Caco-2 (cell line): ENCODE data around the gene HAPLN1. TPM values are rescaled to one million over a fixed set of nuclear protein-coding genes. Genes with fewer than 3 reads are reported as not detected.

ENCODE experiments used
- BruUV-seq: library from RNA; stranded (reverse); fragments of 400-500 nt; replicated peaks from 2 replicates; lab custom pipeline; 2021; lab: Mats Ljungman, UMichigan
- CTCF ChIA-PET: fragments of 300-600 bp; sonication (Branson Sonifier 250); formaldehyde crosslinking; loops from one replicate; lab custom pipeline; 2022; ENCODE audit warnings: antibody characterized with exemption; lab: Charles Lee
- POLR2A ChIA-PET: fragments of 300-600 bp; sonication (Branson Sonifier 250); formaldehyde crosslinking; loops from one replicate; lab custom pipeline; 2022; ENCODE audit warnings: antibody characterized with exemption; lab: Charles Lee
- DNase-seq, 2 experiments: peaks; one replicate each; pipeline versions ENCODE4 v3.0.0 to v3.0.0-alpha.2; 2020 to 2022
- H3K27me3 ChIP-seq: replicated peaks from 2 replicates; pipeline ENCODE4 v1.6.0; 2011; ENCODE audit warnings: low read length; ENCODE audit not compliant: control insufficient read depth, insufficient read depth
- H3K36me3 ChIP-seq: 2 replicates; pipeline ENCODE4 v1.5.1; 2011; ENCODE audit warnings: low read length; ENCODE audit not compliant: control insufficient read depth, insufficient read depth
- H3K4me1 ChIP-seq: fragments of 250-450 bp; sonication (Bioruptor Pico); 2 replicates; pipeline ENCODE4 v1.5.1; 2020; ENCODE audit warnings: mild to moderate bottlenecking
- H3K4me3 ChIP-seq: 2 replicates; pipeline ENCODE4 v1.5.1; 2011; ENCODE audit warnings: low read depth, mild to moderate bottlenecking, control low read depth, low read length
- H3K9me3 ChIP-seq: fragments of 250-450 bp; sonication (Bioruptor Pico); 2 replicates; pipeline ENCODE4 v1.5.1; 2020; ENCODE audit warnings: mild to moderate bottlenecking, moderate library complexity
- H3K27ac Mint-ChIP-seq: one replicate; pipeline ENCODE4 v1.8.0; 2022; ENCODE audit warnings: mixed read lengths; ENCODE audit not compliant: unreplicated experiment
- H3K27me3 Mint-ChIP-seq: one replicate; pipeline ENCODE4 v1.8.0; 2022; ENCODE audit warnings: mixed read lengths; ENCODE audit not compliant: insufficient read depth, unreplicated experiment
- H3K36me3 Mint-ChIP-seq: one replicate; pipeline ENCODE4 v1.8.0; 2022; ENCODE audit warnings: mild to moderate bottlenecking, mixed read lengths; ENCODE audit not compliant: insufficient read depth, unreplicated experiment
- H3K4me1 Mint-ChIP-seq: one replicate; pipeline ENCODE4 v1.8.0; 2022; ENCODE audit warnings: low read depth, mixed read lengths; ENCODE audit not compliant: unreplicated experiment
- H3K4me3 Mint-ChIP-seq: one replicate; pipeline ENCODE4 v1.8.0; 2022; ENCODE audit warnings: mild to moderate bottlenecking, moderate library complexity, mixed read lengths; ENCODE audit not compliant: unreplicated experiment
- H3K9me3 Mint-ChIP-seq: one replicate; pipeline ENCODE4 v1.8.0; 2022; ENCODE audit warnings: mixed read lengths; ENCODE audit not compliant: unreplicated experiment
- CTCF ChIP-seq, 2 experiments: fragments of 200-600 bp in 1 of 2; IDR thresholded peaks; 1 replicate in 1 of 2; 2 replicates in 1 of 2; pipeline versions ENCODE4 v1.5.1 to v1.8.0; 2011 to 2022; ENCODE audit warnings: antibody characterized with exemption in 1 of 2, control low read depth in 1 of 2, inconsistent platforms in 1 of 2, low read depth in 1 of 2, low read length in 1 of 2, mild to moderate bottlenecking in 1 of 2, moderate library complexity in 1 of 2; ENCODE audit not compliant: insufficient read depth in 1 of 2, severe bottlenecking in 1 of 2, unreplicated experiment in 1 of 2
- intact Hi-C: fragments of 100-400 bp; cut with micrococcal nuclease; formaldehyde crosslinking; loops from one replicate; pipeline ENCODE4 v1.10.0; 2022; ENCODE audit not compliant: unreplicated experiment
- total RNA-seq: library from RNA; stranded (reverse); gene quantifications from 2 replicates; pipeline ENCODE4 v1.2.3, GENCODE V29; 2022

The HAPLN1 gene
- total RNA-seq, 1 experiment from 2014 or later, result 2.4 TPM

GRCh38 chr5:83639911-83640310 is 80.7 kb downstream of the HAPLN1 start:
- no peaks in the 10 kb centered on the region for H3K9me3 ChIP-seq
- CTCF ChIA-PET, result no interaction called here
- H3K4me1 Mint-ChIP-seq, result peaks cover 11% of the 10 kb centered on the region
- POLR2A ChIA-PET, result no interaction called here
- H3K4me1 ChIP-seq, result no peaks in the 10 kb centered on the region; the same call in 1 of the 2 replicates
- no peaks in the 10 kb centered on the region for H3K27me3 Mint-ChIP-seq
- no peak overlapping the region for H3K4me3 Mint-ChIP-seq
- H3K9me3 Mint-ChIP-seq, result no peaks in the 10 kb centered on the region
- H3K36me3 Mint-ChIP-seq, result no peaks in the 10 kb centered on the region
- no TSS peak for BruUV-seq
- H3K27me3 ChIP-seq, result no peaks in the 10 kb centered on the region
- intact Hi-C loops, result no loop called here
- no peak for TF ChIP-seq CTCF (IDR thresholded peaks at IDR 0.05; ENCODE audit: insufficient read depth in 1 of 2, low read depth in 1 of 2, low read length in 1 of 2, severe bottlenecking in 1 of 2, unreplicated experiment in 1 of 2)
- H3K27ac Mint-ChIP-seq, result no peak overlapping the region
- H3K4me3 ChIP-seq, result no peak overlapping the region
- no peaks in the 10 kb centered on the region for H3K36me3 ChIP-seq
- no peak for DNase-seq

- H3K4me1 ChIP-seq, result peaks cover 23% of the 10 kb centered on the region
- no peaks in the 10 kb centered on the region for H3K36me3 ChIP-seq
- Mint-ChIP-seq H3K4me1 (peaks cover 10% of the 10 kb centered on the region), H3K27ac (no peak overlapping the region), H3K9me3 (peaks cover 1% of the 10 kb centered on the region), H3K27me3 (no peaks in the 10 kb centered on the region), H3K36me3 (no peaks in the 10 kb centered on the region), H3K4me3 (no peak overlapping the region)
- intact Hi-C loops, result no loop called here
- CTCF ChIA-PET, result no interaction called here
- H3K4me3 ChIP-seq, result no peak overlapping the region
- POLR2A ChIA-PET, result no interaction called here
- no TSS peak for BruUV-seq
- H3K27me3 ChIP-seq, result no peaks in the 10 kb centered on the region
- H3K9me3 ChIP-seq, result no peaks in the 10 kb centered on the region
- TF ChIP-seq CTCF (IDR thresholded peaks at IDR 0.05; ENCODE audit: insufficient read depth in 1 of 2, low read depth in 1 of 2, low read length in 1 of 2, severe bottlenecking in 1 of 2, unreplicated experiment in 1 of 2), result no peak
- no peak for DNase-seq
Observed at GRCh38 chr5:83636156-83636555, 84.5 kb downstream of the HAPLN1 start.

- Histone ChIP-seq H3K4me1 (peaks cover 23% of the 10 kb centered on the region), H3K27me3 (no peaks in the 10 kb centered on the region), H3K36me3 (no peaks in the 10 kb centered on the region), H3K9me3 (no peaks in the 10 kb centered on the region), H3K4me3 (no peak overlapping the region)
- intact Hi-C loops, result loop anchor here (1.0 to 2.0 kb wide), 2 partner anchors 25 to 52 kb away; no protein-coding TSS in a partner anchor
- no peak for DNase-seq
- BruUV-seq, result no TSS peak
- ChIA-PET POLR2A (no interaction called here), CTCF (interaction anchor here (0.6 to 1.4 kb wide), 2 partner anchors 25 to 166 kb away, joined by 3 to 4 read pairs; no protein-coding TSS in a partner anchor)
- Mint-ChIP-seq H3K27ac (peak overlapping the region; percentile 3), H3K27me3 (no peaks in the 10 kb centered on the region), H3K4me3 (no peak overlapping the region), H3K9me3 (peaks cover 6% of the 10 kb centered on the region), H3K4me1 (peaks cover 10% of the 10 kb centered on the region), H3K36me3 (no peaks in the 10 kb centered on the region)
- TF ChIP-seq CTCF (IDR thresholded peaks at IDR 0.05; ENCODE audit: insufficient read depth in 1 of 2, low read depth in 1 of 2, low read length in 1 of 2, severe bottlenecking in 1 of 2, unreplicated experiment in 1 of 2), result no peak
Observed at GRCh38 chr5:83633285-83633684, 87.4 kb downstream of the HAPLN1 start.
